Endothelial cell of umbilical vein (primary cell): ENCODE results near the gene USP49. TPM values are rescaled to one million over a fixed set of nuclear protein-coding genes. Genes with fewer than 3 reads are reported as not detected.

ENCODE experiments used
- BruUV-seq: library from RNA; stranded (reverse); fragments of 400-500 nt; replicated peaks from 2 replicates; lab custom pipeline; 2021; lab: Mats Ljungman, UMichigan
- CTCF ChIA-PET: fragments of 300-600, 350-600 bp; sonication (Branson Sonifier 250); formaldehyde crosslinking; loops from one replicate; lab custom pipeline; 2021; ENCODE audit warnings: antibody characterized with exemption, inconsistent platforms; lab: Charles Lee
- POLR2A ChIA-PET: fragments of 300-600, 350-600 bp; sonication (Branson Sonifier 250); formaldehyde crosslinking; loops from one replicate; lab custom pipeline; 2021; ENCODE audit warnings: antibody characterized with exemption, inconsistent platforms; lab: Charles Lee
- DNase-seq: peaks from one replicate; pipeline ENCODE4 v3.0.0-alpha.2; 2011; ENCODE audit warnings: low read depth, low spot score
- FAIRE-seq: peaks from 2 replicates; lab custom pipeline; 2011; peaks lifted over from hg19 to GRCh38; lab: Jason Lieb, UNC
- H2AFZ ChIP-seq: 2 replicates; pipeline ENCODE4 v1.6.0; 2012; ENCODE audit warnings: low read depth, low read length, control low read depth, inconsistent platforms
- H3K27ac ChIP-seq: 2 replicates; pipeline ENCODE4 v1.5.1; 2011; ENCODE audit warnings: low read depth, mild to moderate bottlenecking, control low read depth, low read length, moderate library complexity; ENCODE audit not compliant: insufficient read depth
- H3K27me3 ChIP-seq, 2 experiments: 2 replicates each; pipeline versions ENCODE4 v1.6.0 to v1.6.1; 2011; ENCODE audit warnings: low read length in 2 of 2, mixed read lengths in 1 of 2; ENCODE audit not compliant: control insufficient read depth in 2 of 2, insufficient read depth in 2 of 2
- H3K36me3 ChIP-seq, 2 experiments: 2 replicates in 1 of 2; 3 replicates in 1 of 2; pipeline ENCODE4 v1.5.1; 2011; ENCODE audit warnings: low read length in 2 of 2, mild to moderate bottlenecking in 1 of 2, moderate library complexity in 1 of 2; ENCODE audit not compliant: control insufficient read depth in 2 of 2, insufficient read depth in 2 of 2; ENCODE audit errors: extremely low read depth in 1 of 2
- H3K4me1 ChIP-seq: 3 replicates; pipeline ENCODE4 v1.5.1; 2011; ENCODE audit warnings: mild to moderate bottlenecking, low read length; ENCODE audit not compliant: control insufficient read depth, insufficient read depth; ENCODE audit errors: extremely low read depth
- H3K4me2 ChIP-seq: 2 replicates; pipeline ENCODE4 v1.6.1; 2011; ENCODE audit warnings: low read length, control low read depth, mixed read lengths; ENCODE audit not compliant: insufficient read depth
- H3K4me3 ChIP-seq, 3 experiments: fragments of 200-600 bp in 1 of 3; sonication (generic), shearing (Covaris generic) in 1 of 3; replicated peaks in 1 of 3; 2 replicates each; pipeline ENCODE4 v1.5.1; 2011 to 2016; ENCODE audit warnings: control low read depth in 3 of 3, low read length in 3 of 3, mild to moderate bottlenecking in 2 of 3, inconsistent platforms in 1 of 3, low read depth in 1 of 3, moderate library complexity in 1 of 3; ENCODE audit not compliant: insufficient read depth in 1 of 3
- H3K79me2 ChIP-seq: 2 replicates; pipeline ENCODE4 v1.6.0; 2012; ENCODE audit warnings: low read length, inconsistent platforms; ENCODE audit not compliant: control insufficient read depth, insufficient read depth
- H3K9ac ChIP-seq: replicated peaks from 2 replicates; pipeline ENCODE3; 2011; ENCODE audit warnings: low read length, control low read depth; ENCODE audit not compliant: insufficient read depth; ENCODE audit errors: extremely low read depth
- H3K9me1 ChIP-seq: replicated peaks from 3 replicates; pipeline ENCODE4 v1.6.0; 2011; ENCODE audit warnings: mild to moderate bottlenecking, low read length; ENCODE audit not compliant: control insufficient read depth, insufficient read depth; ENCODE audit errors: extremely low read depth
- H3K9me3 ChIP-seq: replicated peaks from 2 replicates; pipeline ENCODE4 v1.5.1; 2012; ENCODE audit warnings: low read length, inconsistent platforms; ENCODE audit not compliant: control insufficient read depth, insufficient read depth
- H4K20me1 ChIP-seq: replicated peaks from 2 replicates; pipeline ENCODE3; 2011; ENCODE audit warnings: mild to moderate bottlenecking, low read length; ENCODE audit not compliant: control insufficient read depth, insufficient read depth; ENCODE audit errors: extremely low read depth
- EZH2 ChIP-seq: IDR thresholded peaks from 2 replicates; pipeline ENCODE4 v1.6.1; 2012; ENCODE audit warnings: borderline replicate concordance, low read depth, mild to moderate bottlenecking, moderate library complexity, low read length, inconsistent platforms; ENCODE audit not compliant: severe bottlenecking
- FOS ChIP-seq: IDR thresholded peaks from 2 replicates; pipeline ENCODE4 v1.6.1; 2011; ENCODE audit warnings: mild to moderate bottlenecking, low read length, moderate library complexity, borderline replicate concordance; ENCODE audit not compliant: insufficient read depth
- GATA2 ChIP-seq: IDR thresholded peaks from 2 replicates; pipeline ENCODE4 v1.7.0; 2011; ENCODE audit warnings: low read depth, mild to moderate bottlenecking, moderate library complexity, mixed read lengths, low read length; ENCODE audit not compliant: insufficient read length, insufficient read depth
- JUN ChIP-seq: IDR thresholded peaks from 2 replicates; pipeline ENCODE4 v1.6.1; 2011; ENCODE audit warnings: borderline replicate concordance, low read depth; ENCODE audit not compliant: insufficient read length, insufficient read depth
- MAX ChIP-seq: IDR thresholded peaks from 2 replicates; pipeline ENCODE4 v1.6.1; 2011; ENCODE audit not compliant: insufficient read depth, insufficient read length
- MYC ChIP-seq: IDR thresholded peaks from one replicate; pipeline ENCODE4 v1.6.1; 2011; ENCODE audit warnings: mild to moderate bottlenecking, low read depth, low read length
- POLR2A ChIP-seq: IDR thresholded peaks from 2 replicates; pipeline ENCODE4 v1.6.1; 2012; ENCODE audit warnings: low read depth, mild to moderate bottlenecking, control low read depth, low read length
- POLR2AphosphoS5 ChIP-seq: IDR thresholded peaks from 2 replicates; pipeline ENCODE4 v1.6.1; 2012; ENCODE audit warnings: low read depth, mild to moderate bottlenecking, control low read depth, low read length, moderate library complexity; ENCODE audit not compliant: insufficient read depth
- dilution Hi-C: fragments of 300-500 bp; cut with MboI; formaldehyde crosslinking; loops from one replicate; pipeline ENCODE4 v1.15.0; 2019; ENCODE audit warnings: low sequenced_read_pairs; ENCODE audit not compliant: extremely low pct_ligation_motif_present
- intact Hi-C: fragments of 100-400 bp; cut with micrococcal nuclease; formaldehyde crosslinking; loops from one replicate; pipeline ENCODE4 v1.10.0; 2022
- polyA plus RNA-seq, 4 experiments: library from polyadenylated mRNA; depleted of rRNA in 3 of 4; stranded (reverse) in 3 of 4; unstranded in 1 of 4; fragments of >200 nt; gene quantifications; 2 replicates each; pipeline versions ENCODE4 v1.2.1 to v1.2.3, GENCODE V29; 2011 to 2012; ENCODE audit warnings: missing spikeins in 1 of 4
- total RNA-seq: library from RNA; stranded (reverse); gene quantifications from 2 replicates; pipeline ENCODE4 v1.2.3, GENCODE V29; 2021
- TF ChIP-seq, protein P1 (sequence below), 2 donors: IDR thresholded peaks; 1 replicate in 1 of 2; 2 replicates in 1 of 2; pipeline ENCODE4 v1.5.1; 2011; ENCODE audit warnings: low read length in 2 of 2, mild to moderate bottlenecking in 2 of 2, moderate library complexity in 2 of 2, control low read depth in 1 of 2, inconsistent platforms in 1 of 2, low read depth in 1 of 2; ENCODE audit not compliant: insufficient read depth in 1 of 2; ENCODE audit errors: extremely low read depth in 1 of 2

Gene USP49
- total and polyA plus RNA-seq, 2 donors (not counting 3 experiments of a cell fraction or from before 2014, with no cell fraction given) = 2.4 to 4.1 TPM

- H3K4me2 ChIP-seq = no peak overlapping the region
- dilution Hi-C loops (no loop called here), intact Hi-C loops (loop anchor here (1.0 kb wide), 6 partner anchors 14 to 155 kb away; partner anchors contain the start of genes BYSL, MED20, PRICKLE4 and TOMM6)
- H2AFZ ChIP-seq = no peak overlapping the region
- BruUV-seq = no TSS peak
- TF ChIP-seq, protein P1, sequence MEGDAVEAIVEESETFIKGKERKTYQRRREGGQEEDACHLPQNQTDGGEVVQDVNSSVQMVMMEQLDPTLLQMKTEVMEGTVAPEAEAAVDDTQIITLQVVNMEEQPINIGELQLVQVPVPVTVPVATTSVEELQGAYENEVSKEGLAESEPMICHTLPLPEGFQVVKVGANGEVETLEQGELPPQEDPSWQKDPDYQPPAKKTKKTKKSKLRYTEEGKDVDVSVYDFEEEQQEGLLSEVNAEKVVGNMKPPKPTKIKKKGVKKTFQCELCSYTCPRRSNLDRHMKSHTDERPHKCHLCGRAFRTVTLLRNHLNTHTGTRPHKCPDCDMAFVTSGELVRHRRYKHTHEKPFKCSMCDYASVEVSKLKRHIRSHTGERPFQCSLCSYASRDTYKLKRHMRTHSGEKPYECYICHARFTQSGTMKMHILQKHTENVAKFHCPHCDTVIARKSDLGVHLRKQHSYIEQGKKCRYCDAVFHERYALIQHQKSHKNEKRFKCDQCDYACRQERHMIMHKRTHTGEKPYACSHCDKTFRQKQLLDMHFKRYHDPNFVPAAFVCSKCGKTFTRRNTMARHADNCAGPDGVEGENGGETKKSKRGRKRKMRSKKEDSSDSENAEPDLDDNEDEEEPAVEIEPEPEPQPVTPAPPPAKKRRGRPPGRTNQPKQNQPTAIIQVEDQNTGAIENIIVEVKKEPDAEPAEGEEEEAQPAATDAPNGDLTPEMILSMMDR (IDR thresholded peaks at IDR 0.05; ENCODE audit: extremely low read depth in 1 of 2, insufficient read depth in 1 of 2, low read depth in 1 of 2, low read length in 2 of 2) = no peak
- no peak for TF ChIP-seq MAX
- TF ChIP-seq GATA2 = no peak
- TF ChIP-seq POLR2AphosphoS5 = no peak
- no peak for TF ChIP-seq EZH2
- no peak for TF ChIP-seq FOS
- TF ChIP-seq MYC = no peak
- no peak for TF ChIP-seq JUN
- no peak for TF ChIP-seq POLR2A
- H3K9ac ChIP-seq = no peak overlapping the region
- H3K9me3 ChIP-seq = no peaks in the 10 kb centered on the region
- peaks cover 38% of the 10 kb centered on the region for H3K79me2 ChIP-seq
- ChIA-PET CTCF (interaction anchor here (1.0 to 8.5 kb wide), 11 partner anchors 8 to 151 kb away, joined by 3 to 149 read pairs (median 5); partner anchors contain the start of genes BYSL, MED20 and TOMM6), POLR2A (interaction anchor here (0.6 kb wide), 1 partner anchor 143 kb away, joined by 4 read pairs; no protein-coding TSS in a partner anchor)
- H3K9me1 ChIP-seq = no peaks in the 10 kb centered on the region
- peaks cover 27% of the 10 kb centered on the region for H3K4me1 ChIP-seq
- no peak overlapping the region for H3K27ac ChIP-seq
- peaks cover 39 to 52% of the 10 kb centered on the region in 2 experiments for H3K36me3 ChIP-seq
- no peak overlapping the region for H3K4me3 ChIP-seq
- no peaks in the 10 kb centered on the region for H4K20me1 ChIP-seq
- DNase-seq (no peak), FAIRE-seq (no peak)
- no peaks in the 10 kb centered on the region for H3K27me3 ChIP-seq
Observed at GRCh38 chr6:41935685-41936072, 40.5 kb upstream of the USP49 start.
